ENCODE results near the gene AKR1E2.

Gene AKR1E2

DNA sequence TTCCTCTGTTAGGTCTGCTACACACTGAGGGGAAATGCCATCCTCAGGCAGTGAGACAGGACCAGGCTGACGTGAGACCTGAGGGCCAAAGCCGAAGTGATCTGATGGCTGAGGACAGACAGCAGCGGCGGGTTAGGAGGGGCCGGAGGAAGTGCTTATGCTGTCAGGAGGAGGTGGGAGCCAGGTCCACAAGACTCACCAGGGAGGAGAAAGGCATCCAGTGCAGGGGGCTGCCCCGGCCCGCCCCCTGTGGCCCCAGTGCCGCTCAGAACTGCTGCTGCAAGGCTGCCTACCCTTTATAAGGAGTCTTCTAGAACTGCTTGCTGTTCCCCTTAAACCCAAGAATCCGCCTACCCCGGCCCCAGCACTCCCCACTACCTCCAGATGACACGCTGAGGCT lies 19.8 kb downstream of the AKR1E2 start:
- DNase-seq (ENCODE audit: low read depth, low spot score): no peak

DNA sequence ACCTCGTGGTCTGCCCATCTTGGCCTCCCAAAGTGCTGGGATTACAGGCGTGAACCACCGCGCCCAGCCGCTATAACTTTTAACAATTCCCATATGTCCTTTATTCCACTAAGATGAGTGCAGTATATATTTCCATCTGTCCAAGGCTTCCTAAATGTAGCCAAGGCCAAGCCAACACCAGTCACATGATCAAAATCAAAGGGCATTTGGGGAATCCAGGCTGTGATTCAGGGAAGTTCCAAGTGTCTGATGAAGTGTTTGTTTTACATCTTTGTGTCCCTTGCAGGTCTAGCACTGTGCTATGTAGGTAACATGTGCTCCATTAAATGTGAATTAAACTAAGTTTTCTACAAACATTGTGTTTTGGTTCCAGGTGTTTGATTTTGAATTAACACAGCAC lies 20.8 kb downstream of the AKR1E2 start:
- no peak for DNase-seq (ENCODE audit: low read depth, low spot score)

DNA sequence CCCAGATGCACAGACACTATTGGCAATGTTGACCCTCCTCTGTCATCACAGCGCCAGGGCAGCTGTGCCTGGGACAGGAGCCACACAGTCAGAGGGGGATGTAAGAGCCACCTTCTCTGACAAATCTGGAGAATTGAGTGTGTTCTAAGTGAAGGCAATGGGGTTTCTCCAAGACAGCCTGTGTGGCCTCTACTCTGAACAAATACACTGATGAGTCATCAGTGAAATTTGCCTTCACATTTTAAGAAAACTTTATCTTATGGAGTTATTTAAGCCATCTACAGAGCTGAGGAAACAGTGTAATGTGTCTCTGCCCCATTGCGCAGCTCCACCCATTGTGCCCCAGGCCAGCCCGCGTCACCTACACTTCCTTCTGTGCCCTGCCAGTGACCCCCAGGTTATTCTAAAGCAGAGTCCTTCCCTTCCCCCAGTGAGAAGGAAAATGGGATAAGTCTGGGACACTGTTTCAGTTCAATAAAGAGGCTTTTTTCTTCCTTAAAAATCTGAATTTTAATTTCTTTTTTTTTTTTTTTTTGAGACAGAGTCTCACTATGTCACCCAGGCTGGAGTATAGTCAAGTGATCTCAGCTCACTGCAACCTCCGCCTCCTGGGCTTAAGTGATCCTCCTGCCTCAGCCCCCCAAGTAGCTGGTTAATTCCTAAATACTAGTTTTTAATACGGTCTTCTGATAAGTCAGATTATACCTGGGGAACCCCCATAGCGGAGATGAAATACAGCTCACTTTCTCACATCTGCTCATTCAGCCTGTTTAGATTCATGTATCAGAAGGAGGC lies 21.8 kb downstream of the AKR1E2 start:
- no peak for DNase-seq (ENCODE audit: low read depth, low spot score)

DNA sequence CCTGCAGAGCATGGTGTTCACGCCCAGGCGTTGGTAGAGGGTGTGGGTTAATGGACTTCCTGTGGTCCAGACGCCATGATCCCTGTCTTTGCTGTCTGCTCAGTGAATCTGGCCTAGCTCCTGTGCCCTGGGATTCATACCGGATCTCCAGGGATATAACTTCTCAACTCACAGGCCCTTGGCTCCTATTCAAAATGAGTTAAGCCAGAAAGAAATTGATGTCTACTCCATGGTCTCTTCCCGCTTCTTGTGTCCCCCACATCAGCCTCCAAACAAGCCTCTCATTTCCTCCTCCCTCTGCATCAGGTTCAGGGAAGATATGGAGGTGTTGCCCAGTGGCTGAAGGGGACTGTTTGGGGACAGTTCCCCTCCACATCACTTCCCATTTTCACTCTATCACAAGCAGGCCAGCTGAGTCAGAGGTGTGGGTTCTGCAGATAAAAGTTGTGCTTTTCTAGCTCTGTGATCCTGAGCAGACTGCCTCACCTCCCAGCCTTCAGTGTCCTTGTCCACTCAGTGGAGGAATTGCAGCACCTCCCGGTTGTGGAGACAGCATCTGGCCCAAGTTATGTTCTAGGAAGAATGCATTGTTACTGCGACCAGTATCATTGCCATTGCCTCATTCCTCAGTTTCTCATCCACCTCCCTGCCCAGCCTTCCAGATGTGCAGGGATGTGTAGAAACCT lies 22.5 kb downstream of the AKR1E2 start:
- no peak for DNase-seq (ENCODE audit: low read depth, low spot score)

DNA sequence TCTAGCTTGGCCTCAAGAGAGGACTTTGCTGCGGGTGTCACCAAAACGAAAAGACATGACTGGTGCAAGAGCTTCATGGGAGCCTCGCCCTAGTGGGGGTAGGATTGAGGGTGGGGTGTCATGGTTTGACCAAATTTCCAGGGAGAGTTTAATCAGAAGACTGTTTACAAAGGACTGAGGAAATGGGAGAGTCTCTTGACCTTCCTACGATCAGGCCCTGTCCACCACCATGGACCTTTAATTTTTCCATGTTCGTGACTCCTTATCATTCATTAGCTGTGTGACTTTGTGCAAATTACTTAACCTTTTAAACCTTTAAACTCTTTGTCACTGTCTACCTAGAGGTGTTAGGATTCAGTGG lies 23.0 kb downstream of the AKR1E2 start:
- no peak for DNase-seq (ENCODE audit: low read depth, low spot score)

DNA sequence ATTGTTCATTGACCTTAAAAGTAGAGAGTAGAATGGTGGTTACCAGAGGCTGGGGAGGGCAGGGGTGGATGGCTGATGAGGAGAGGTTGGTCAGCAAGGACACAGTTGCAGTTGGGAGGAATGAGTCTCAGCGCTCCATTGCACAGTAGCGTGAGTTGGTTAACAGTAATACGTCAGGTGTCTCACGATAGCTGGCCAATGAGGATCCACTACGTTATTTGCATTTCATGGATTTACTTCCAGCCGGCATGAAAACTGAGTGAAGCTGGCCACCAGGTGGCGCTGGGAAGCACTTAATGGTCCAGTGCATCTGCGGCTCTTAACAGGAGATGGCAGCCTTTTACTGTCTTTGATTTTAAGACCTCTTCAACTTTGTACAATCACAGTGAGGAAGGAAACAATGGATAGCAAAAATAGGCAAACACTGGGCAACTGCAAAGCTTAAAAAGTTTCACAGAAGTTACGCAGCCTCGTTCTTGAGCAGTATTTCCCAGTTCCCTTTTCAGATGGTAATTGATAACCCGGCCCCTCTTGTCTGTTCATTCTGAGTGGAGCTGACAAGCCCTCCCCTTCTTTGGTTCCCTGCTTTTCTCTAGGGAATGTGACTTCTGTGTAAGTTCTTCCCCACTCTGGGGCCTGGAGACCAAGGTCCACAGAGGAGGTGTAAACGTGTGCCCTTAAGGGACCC lies 23.7 kb downstream of the AKR1E2 start:
- DNase-seq (ENCODE audit: low read depth, low spot score): peak; percentile 64

DNA sequence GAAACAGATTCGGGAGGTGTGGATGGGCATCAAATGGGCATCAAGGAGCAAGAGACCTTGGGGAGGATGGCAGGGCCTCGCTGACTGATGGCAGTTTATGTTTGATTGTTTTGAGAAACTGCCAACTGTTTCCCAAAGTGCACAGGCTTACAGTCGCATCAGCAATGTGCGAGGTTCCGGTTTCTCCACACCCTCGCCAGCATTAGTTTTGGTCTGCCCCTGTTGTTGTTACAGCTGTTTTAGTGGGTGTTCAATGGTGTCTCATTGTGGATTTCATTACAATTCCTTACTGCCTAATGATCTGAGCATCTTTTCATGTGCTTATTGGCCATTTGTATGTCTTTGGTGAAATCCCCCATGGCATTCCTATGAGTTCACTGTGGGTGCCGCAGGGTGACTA lies 24.4 kb downstream of the AKR1E2 start:
- DNase-seq (ENCODE audit: low read depth, low spot score): no peak

DNA sequence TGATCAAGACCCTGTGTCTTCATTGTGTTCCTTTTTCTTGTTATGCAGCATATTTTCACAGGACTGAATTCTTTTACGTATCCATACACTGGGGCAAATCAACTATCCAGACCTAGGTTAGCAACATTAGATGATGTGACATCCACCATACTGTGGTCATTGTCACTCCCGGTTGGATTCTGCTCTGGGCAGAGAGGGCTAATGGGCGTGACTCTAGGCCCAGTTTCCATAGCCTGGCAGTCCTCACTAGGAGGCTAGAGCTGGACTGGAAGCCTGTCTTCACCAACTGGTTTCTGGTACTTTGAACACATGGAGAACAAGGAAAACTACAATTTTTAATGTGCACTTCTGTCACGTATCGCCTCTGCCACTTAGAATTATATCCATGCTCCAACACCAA lies 25.2 kb downstream of the AKR1E2 start:
- DNase-seq (ENCODE audit: low read depth, low spot score): no peak

DNA sequence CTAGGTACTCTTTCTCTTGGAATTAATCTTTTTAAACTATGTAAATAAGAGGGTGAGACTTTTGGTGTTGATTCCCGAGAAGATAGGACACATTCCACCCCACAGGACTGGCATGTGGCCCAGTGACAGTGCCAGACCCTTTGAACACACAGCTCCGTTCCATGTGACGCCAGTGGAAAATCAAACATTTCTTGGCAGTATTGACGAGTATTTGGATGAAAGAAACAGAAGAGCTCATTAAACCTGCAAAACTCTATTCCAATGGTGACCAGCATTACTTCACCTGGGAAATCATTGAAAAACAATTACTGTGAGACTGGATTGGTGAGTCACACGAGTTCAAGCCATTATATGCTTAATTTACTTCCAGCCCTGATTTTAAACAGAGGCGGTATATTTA lies 25.8 kb downstream of the AKR1E2 start:
- DNase-seq (ENCODE audit: low read depth, low spot score): no peak

DNA sequence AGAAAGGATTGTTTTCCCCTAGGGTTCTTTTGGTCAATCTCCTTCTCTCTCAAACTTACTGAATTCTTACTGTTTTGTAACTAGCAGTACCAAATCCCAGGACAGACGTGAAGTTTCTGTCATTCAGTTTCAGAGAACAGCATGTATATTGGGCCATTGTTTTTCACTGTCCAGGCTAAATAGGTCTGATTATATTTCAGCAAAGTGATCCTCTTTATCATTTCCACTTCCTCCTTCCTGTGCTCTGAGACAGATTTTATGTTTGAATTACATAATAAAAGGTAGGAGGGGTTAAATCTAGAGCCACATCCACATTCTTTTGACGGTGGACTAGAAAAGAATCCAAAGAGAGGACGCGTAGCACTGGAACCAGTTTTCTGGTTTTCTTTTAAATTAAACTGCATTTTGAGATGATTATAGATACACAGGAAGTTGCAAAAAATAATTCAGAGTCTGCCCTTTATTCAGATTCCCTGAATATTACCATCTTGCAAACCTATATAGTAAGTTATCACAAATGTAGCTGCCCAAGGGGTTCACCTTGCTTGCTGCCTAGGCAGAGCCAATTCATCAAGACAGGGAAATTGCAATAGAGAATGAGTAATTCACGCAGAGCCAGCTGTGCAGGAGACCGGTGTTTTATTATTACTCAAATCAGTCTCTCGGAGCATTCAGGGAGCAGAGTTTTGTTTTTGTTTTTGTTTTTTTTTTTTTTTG lies 40.1 kb downstream of the AKR1E2 start:
- no peak for DNase-seq (ENCODE audit: low read depth, low spot score)

DNA sequence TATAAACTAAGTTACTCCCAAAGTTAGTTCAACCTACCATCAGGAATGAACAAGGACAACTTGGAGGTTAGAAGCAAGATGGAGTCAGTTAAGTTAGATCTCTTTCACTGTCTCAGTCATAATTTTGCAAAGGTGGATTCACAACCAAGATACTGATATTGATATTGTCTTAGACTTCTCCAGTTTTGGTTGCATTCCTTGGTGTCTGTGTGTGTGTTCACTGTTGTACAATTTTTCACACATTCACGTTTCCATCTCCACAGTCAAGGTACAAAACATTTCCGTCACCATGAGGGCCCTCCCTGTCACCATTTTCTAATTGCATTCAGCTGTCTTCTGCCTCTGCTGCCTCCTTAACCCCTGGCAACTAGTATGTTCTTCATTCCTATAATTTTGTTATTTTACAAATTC lies 41.1 kb downstream of the AKR1E2 start:
- no peak for DNase-seq (ENCODE audit: low read depth, low spot score)

DNA sequence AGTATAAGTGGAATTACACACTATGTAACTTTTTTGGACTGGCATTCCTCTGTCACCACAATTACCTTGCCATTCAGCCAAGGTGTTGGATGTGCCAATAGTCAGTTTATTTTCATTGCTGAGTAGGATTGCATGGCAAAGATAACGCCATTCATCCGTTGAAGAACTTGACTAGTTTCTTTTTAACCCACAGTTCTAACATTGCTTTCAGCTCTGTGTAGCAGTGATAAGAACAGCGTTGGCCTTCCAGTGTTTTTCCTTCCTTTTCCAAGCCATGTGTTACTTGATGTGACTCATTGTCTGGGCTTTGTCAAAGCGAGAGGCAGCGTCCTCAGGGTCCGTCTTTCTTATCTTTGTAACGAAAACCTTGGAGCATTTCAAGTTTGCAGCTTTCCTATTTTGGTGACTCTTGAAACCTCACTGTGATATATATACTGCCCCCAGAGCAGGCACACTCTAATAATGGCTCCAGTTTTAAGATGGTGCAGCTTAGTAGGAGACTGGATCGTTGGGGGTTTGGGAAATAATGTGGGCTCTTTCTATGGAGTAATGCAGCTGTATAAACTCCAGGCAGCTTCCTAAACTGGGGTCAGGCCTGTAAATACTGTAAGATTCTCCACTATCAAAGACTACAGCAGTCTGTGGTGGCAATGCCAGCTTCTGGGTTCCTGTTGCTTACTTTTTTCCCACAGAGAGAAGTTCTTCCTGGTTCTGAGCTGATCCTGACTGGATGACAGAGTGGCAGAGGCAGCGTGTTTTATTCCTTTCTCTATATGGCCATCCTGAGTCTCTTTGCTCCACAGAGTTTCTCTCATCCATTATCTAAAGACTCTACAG lies 41.7 kb downstream of the AKR1E2 start:
- DNase-seq (ENCODE audit: low read depth, low spot score): no peak

DNA sequence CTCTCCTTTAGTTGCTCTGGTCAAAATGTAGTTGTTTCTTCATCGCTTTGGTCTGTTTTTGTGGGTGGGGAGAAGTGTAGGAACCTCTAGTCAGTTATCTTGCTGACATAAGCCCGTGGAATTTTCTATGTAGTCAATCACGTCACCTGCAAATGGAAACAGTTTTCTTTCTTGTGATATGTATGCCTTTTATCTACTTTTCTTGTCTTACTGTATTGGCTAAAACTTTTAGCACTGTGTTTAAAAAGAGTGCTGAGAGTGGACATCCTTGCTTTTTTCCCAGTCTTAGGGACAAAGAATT lies 42.3 kb downstream of the AKR1E2 start:
- no peak for DNase-seq (ENCODE audit: low read depth, low spot score)

DNA sequence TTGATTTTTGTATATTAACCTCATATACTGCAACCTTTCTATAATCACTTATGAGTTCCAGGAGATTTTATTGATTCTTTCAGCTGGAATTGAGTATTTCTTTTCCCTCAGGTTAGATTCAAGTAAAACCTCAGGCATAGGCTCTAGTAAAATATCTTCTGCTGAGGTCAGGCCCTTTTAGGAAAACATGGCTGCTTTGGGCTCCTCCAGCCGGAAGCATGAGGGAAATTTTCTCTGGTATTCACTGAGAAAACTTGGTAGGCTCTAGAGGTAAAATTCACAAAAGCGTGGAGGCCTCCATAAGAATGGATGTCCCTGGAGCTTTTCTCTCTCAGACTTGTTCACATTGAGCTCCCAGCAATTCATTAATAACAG lies 56.7 kb downstream of the AKR1E2 start:
- no peak for DNase-seq (ENCODE audit: low read depth, low spot score)

DNA sequence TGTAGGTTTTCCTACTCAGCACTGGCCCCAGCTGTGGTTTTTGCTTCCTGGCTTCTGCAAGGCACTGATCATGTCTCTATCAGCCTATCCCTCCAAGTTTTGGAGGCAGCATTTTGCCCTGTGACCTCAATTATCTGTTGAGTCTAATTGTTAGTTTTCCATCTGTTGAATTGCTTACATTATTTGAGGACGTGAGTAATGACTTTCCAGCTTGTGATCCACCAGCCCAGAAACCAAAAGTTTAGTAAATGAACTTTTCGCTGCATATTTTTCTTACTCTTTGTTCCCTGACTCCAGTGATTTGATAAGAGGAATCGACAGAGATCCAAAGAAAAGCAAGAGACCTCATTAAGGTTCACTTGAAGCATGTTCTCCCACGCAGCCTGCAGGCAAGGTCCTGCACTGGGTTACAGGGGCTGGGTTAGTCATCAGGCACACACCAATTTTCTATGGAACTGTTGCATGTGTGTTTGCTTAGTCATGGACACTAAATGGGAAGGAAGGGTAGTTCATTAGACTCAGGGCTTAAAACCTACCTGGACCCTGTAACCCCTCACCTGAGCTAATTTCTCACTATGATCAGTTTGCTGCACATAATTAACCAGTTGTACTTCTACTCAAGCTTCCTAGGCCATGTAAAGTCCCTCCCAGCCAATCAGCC lies 57.2 kb downstream of the AKR1E2 start:
- DNase-seq (ENCODE audit: low read depth, low spot score): no peak

DNA sequence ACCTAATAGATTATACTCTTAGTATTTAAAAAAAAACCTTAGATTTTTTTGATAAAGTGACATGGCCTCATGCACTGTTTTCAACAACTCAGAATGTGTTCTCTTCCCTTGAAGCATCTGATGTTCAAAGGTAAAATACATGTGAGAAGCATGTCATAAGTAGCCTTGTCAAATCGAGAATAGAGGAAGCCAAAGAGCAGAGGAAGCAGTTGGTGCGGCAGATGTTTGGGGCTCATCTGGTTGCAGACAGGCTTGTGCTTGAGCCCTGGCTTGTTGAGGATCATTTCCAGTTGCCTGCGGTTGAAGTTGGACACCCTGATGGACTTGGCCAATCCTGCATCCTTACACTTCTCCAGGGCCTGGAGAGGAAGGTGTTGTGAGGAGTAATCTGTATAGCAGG lies 59.2 kb downstream of the AKR1E2 start:
- DNase-seq (ENCODE audit: low read depth, low spot score): no peak

DNA sequence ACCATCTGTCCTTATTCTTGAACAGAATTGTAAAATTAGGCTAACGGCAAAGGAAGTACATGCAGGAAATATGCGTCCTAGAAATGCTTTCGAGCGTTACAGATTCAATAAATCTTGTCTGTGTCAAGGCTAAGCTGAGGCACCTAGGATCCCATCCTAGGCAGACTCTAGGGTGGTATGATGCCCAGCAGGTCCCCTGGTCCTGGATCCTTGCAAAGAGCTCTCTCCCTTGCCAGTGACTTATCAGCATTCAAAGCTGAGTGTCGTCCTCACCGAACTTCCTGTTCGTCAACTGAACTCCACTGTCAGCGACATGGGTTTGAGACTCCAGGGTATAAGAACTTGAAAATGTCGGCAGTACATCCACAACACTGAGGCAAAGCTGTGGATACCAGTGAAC lies 61.5 kb downstream of the AKR1E2 start:
- DNase-seq (ENCODE audit: low read depth, low spot score): no peak

DNA sequence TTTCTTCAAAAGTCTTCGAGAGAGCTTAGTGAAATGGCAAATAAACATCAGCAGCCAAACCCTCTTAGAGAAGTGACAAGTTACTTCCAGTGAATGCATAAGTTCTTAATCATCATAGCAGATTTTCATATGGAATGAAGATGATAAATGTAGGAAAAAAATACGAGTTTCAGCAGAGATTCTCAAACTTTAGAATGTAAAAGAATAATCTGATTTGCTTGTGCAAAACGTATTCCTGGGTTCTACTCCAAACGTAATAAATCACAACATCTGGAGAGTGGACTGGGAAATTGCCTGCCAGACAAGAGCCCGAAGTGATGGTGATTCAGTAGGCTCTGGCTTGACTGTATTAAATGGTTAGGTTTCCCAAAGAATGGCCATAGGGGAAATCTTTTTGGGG lies 62.2 kb downstream of the AKR1E2 start:
- DNase-seq (ENCODE audit: low read depth, low spot score): no peak

DNA sequence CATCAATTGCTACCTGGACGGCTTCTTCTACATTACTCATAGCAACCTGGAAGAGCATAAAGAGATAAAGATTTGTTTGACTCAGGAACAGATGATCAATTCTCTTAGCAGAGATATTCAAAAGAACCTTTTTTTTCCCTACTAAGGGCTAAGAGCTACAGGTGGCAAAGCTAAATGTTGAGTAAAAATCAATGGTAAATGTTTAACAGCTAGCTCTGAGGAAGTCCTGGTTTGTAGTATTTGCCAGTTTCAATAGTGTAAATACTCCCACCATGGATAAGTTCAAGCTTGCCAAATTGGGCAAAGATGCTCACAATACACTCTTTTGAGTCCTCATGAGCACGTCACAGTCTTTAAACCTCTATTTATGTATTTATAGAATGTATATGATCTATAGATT lies 64.0 kb downstream of the AKR1E2 start:
- no peak for DNase-seq (ENCODE audit: low read depth, low spot score)

DNA sequence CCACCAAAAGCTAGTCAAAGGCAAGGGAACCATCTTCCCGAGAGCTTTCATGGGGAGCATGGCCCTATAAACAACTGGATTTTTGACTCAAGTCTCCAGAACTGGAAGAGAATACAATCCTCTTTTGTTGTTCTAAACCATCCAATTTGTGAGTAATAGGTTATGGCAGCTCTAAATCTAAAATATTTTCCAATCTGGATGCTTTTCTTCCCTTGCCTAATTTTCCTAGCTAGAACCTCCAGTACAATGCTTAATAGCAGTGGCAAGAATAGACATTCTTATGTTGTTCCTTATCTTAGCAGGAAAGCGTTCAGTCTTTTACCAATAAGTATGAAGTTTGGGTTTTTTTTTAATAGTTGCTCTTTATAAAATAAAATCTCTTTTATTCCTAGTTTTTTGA lies 66.7 kb downstream of the AKR1E2 start:
- DNase-seq (ENCODE audit: low read depth, low spot score): no peak

DNA sequence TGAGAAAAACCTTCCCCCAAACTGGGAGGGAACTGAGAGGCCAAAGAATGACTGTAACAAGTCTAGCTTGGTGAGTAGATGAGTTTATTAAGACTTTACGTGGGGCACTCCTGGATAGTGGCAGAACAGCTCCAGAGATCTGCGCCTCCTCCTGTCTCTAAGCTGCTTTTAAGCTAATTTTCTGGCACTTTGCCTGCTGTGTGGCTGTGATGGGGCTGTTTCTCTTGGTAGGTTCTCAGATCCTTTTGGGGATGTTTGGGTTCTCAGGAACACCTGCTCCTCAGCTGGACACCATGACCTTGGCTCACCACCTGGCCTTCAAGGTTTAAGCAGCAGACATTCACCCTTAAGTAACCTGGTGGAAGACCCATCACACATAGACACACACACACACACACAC lies 68.3 kb downstream of the AKR1E2 start:
- no peak for DNase-seq (ENCODE audit: low read depth, low spot score)
